GM18858 (cell line): ENCODE measurements around the gene HIPK4.

Source experiments
- ATAC-seq: cut with Tn5 transposase; IDR thresholded peaks from one replicate; pipeline ENCODE4 v1.9.1; 2021; ENCODE audit not compliant: unreplicated experiment

The HIPK4 gene

GRCh38 chr19:40367577-40368434 lies 22.2 kb downstream of the HIPK4 start:
- ATAC-seq, result no peak

GRCh38 chr19:40366697-40367561 lies 23.1 kb downstream of the HIPK4 start:
- ATAC-seq, result no peak

GRCh38 chr19:40365613-40366401 lies 24.2 kb downstream of the HIPK4 start:
- no peak for ATAC-seq

- no peak for ATAC-seq
Measured at GRCh38 chr19:40365010-40365409, 25.0 kb downstream of the HIPK4 start.

GRCh38 chr19:40363069-40363468 lies 26.9 kb downstream of the HIPK4 start:
- ATAC-seq, result no peak

- no peak for ATAC-seq
Measured at GRCh38 chr19:40362160-40362559, 27.8 kb downstream of the HIPK4 start.

GRCh38 chr19:40360708-40361241 lies 29.2 kb downstream of the HIPK4 start:
- no peak for ATAC-seq

GRCh38 chr19:40360020-40360707 lies 29.8 kb downstream of the HIPK4 start:
- ATAC-seq, result no peak

- ATAC-seq, result no peak
Measured at GRCh38 chr19:40358773-40359172, 31.2 kb downstream of the HIPK4 start.

- ATAC-seq, result no peak
Measured at GRCh38 chr19:40357640-40358039, 32.3 kb downstream of the HIPK4 start.

- ATAC-seq, result no peak
Measured at GRCh38 chr19:40356681-40357595, 33.0 kb downstream of the HIPK4 start.

- ATAC-seq, result no peak
Measured at GRCh38 chr19:40355975-40356680, 33.9 kb downstream of the HIPK4 start.

GRCh38 chr19:40348961-40349507 lies 40.9 kb downstream of the HIPK4 start:
- ATAC-seq, result no peak

GRCh38 chr19:40348125-40348913 lies 41.7 kb downstream of the HIPK4 start, which contains the start of the genes C19orf47 and PLD3:
TSS of gene C19orf47 (minus strand) at chr19:40348397. CDS start at chr19:40341857, 6,540 bp downstream.
TSS of gene PLD3 (plus strand) at chr19:40348695. CDS start at chr19:40366484, 17,789 bp downstream.
- ATAC-seq, result peak; percentile 84

GRCh38 chr19:40344422-40344821 lies 45.6 kb downstream of the HIPK4 start:
- ATAC-seq, result no peak

GRCh38 chr19:40342644-40343311 lies 47.2 kb downstream of the HIPK4 start:
- ATAC-seq, result no peak
